ENCODE results near the gene KCNMA1.

- TF ChIP-seq REST (IDR thresholded peaks at IDR 0.05; ENCODE audit: low read depth) (no peak), CREB1 (IDR thresholded peaks at IDR 0.05; ENCODE audit: low read depth) (no peak), RAD21 (IDR thresholded peaks at IDR 0.05; ENCODE audit: low read depth) (no peak), TCF12 (IDR thresholded peaks at IDR 0.05; ENCODE audit: low read depth) (no peak), FOXM1 (IDR thresholded peaks at IDR 0.05; ENCODE audit: borderline replicate concordance, low read depth) (no peak)
Measured at GRCh38 chr10:77041636-77042258, 595.9 kb downstream of the KCNMA1 start.

All from Ishikawa (cell line).